IMR-90 (cell line): ENCODE results near the gene NDUFA6. TPM values are rescaled to one million over a fixed set of nuclear protein-coding genes. Genes with fewer than 3 reads are reported as not detected.

Experiments used
- ATAC-seq: fragments of 200-7000 bp; cut with Tn5 transposase; 2 replicates; pipeline ENCODE4 v1.9.1; 2020; ENCODE audit warnings: low read depth, mild to moderate bottlenecking, moderate library complexity
- BruUV-seq: library from RNA; stranded (reverse); fragments of 400-500 nt; replicated peaks from 2 replicates; lab custom pipeline; 2021; lab: Mats Ljungman, UMichigan
- CTCF ChIA-PET: fragments of 300-600 bp; formaldehyde crosslinking; extraction: SDS; loops from one replicate; lab custom pipeline; 2021; ENCODE audit warnings: antibody characterized with exemption; lab: Yijun Ruan, JAX
- POLR2A ChIA-PET: fragments of 300-600 bp; sonication (Branson Sonifier 250); formaldehyde crosslinking; loops from one replicate; lab custom pipeline; 2022; ENCODE audit warnings: antibody characterized with exemption; ENCODE audit not compliant: unreplicated experiment; lab: Charles Lee
- DNase-seq: peaks from one replicate; pipeline ENCODE4 v3.0.0; 2013
- H2AFZ ChIP-seq: replicated peaks from 2 replicates; pipeline ENCODE3; 2013; ENCODE audit warnings: low read length, mild to moderate bottlenecking; ENCODE audit not compliant: poor library complexity
- H2AK5ac ChIP-seq: 2 replicates; pipeline ENCODE4 v1.6.1; 2013; ENCODE audit warnings: low read depth, low read length, inconsistent platforms
- H2AK9ac ChIP-seq: replicated peaks from 2 replicates; pipeline ENCODE3; 2013; ENCODE audit warnings: mild to moderate bottlenecking, low read depth, low read length, moderate library complexity; ENCODE audit not compliant: poor library complexity
- H2BK120ac ChIP-seq: 2 replicates; pipeline ENCODE4 v1.6.1; 2013; ENCODE audit warnings: low read depth, low read length, inconsistent platforms
- H2BK15ac ChIP-seq: 3 replicates; pipeline ENCODE4 v1.6.1; 2013; ENCODE audit warnings: low read depth, low read length, inconsistent platforms
- H2BK20ac ChIP-seq: 2 replicates; pipeline ENCODE4 v1.6.1; 2013; ENCODE audit warnings: low read depth, mild to moderate bottlenecking, inconsistent platforms, low read length, moderate library complexity
- H2BK5ac ChIP-seq: 2 replicates; pipeline ENCODE4 v1.6.1; 2013; ENCODE audit warnings: mild to moderate bottlenecking, low read depth, low read length, inconsistent platforms; ENCODE audit not compliant: poor library complexity, severe bottlenecking
- H3K14ac ChIP-seq: replicated peaks from 2 replicates; pipeline ENCODE4 v1.6.1; 2013; ENCODE audit warnings: low read depth, low read length, inconsistent platforms
- H3K18ac ChIP-seq: 2 replicates; pipeline ENCODE4 v1.6.1; 2013; ENCODE audit warnings: low read depth, low read length, control low read depth
- H3K23ac ChIP-seq: 2 replicates; pipeline ENCODE4 v1.6.1; 2013; ENCODE audit warnings: low read depth, low read length, inconsistent platforms
- H3K27ac ChIP-seq: 2 replicates; pipeline ENCODE4 v1.5.1; 2013; ENCODE audit warnings: mild to moderate bottlenecking, control low read depth, low read length; ENCODE audit not compliant: insufficient read depth
- H3K27me3 ChIP-seq: 2 replicates; pipeline ENCODE4 v1.6.1; 2013; ENCODE audit warnings: low read length; ENCODE audit not compliant: control insufficient read depth, insufficient read depth
- H3K36me3 ChIP-seq: 2 replicates; pipeline ENCODE4 v1.6.1; 2013; ENCODE audit warnings: low read length, mixed read lengths; ENCODE audit not compliant: control insufficient read depth, insufficient read depth
- H3K4ac ChIP-seq: 2 replicates; pipeline ENCODE4 v1.6.1; 2013; ENCODE audit warnings: low read depth, low read length, inconsistent platforms
- H3K4me1 ChIP-seq: 2 replicates; pipeline ENCODE4 v1.6.1; 2013; ENCODE audit warnings: low read length, mixed read lengths; ENCODE audit not compliant: control insufficient read depth, insufficient read depth
- H3K4me2 ChIP-seq: 2 replicates; pipeline ENCODE4 v1.6.1; 2013; ENCODE audit warnings: low read depth, mild to moderate bottlenecking, control low read depth, low read length, moderate library complexity
- H3K4me3 ChIP-seq: 2 replicates; pipeline ENCODE4 v1.5.1; 2013; ENCODE audit warnings: low read depth, mild to moderate bottlenecking, control low read depth, low read length, moderate library complexity; ENCODE audit not compliant: insufficient read depth
- H3K56ac ChIP-seq: 2 replicates; pipeline ENCODE4 v1.6.1; 2013; ENCODE audit warnings: low read length, inconsistent platforms; ENCODE audit not compliant: insufficient read depth; ENCODE audit errors: extremely low read depth
- H3K79me1 ChIP-seq, 2 experiments: 2 replicates each; pipeline ENCODE4 v1.6.1; 2013; ENCODE audit warnings: low read length in 2 of 2, inconsistent platforms in 1 of 2, low read depth in 1 of 2
- H3K9ac ChIP-seq: 2 replicates; pipeline ENCODE4 v1.6.1; 2013; ENCODE audit warnings: low read depth, low read length, control low read depth
- H3K9me1 ChIP-seq: 2 replicates; pipeline ENCODE4 v1.6.1; 2013; ENCODE audit warnings: low read length, inconsistent platforms; ENCODE audit not compliant: insufficient read depth
- H3K9me3 ChIP-seq: 2 replicates; pipeline ENCODE4 v1.6.1; 2013; ENCODE audit warnings: low read length; ENCODE audit not compliant: control insufficient read depth, insufficient read depth
- H4K20me1 ChIP-seq: 2 replicates; pipeline ENCODE4 v1.6.1; 2013; ENCODE audit warnings: low read length, inconsistent platforms; ENCODE audit not compliant: insufficient read depth
- H4K5ac ChIP-seq: 2 replicates; pipeline ENCODE4 v1.6.1; 2013; ENCODE audit warnings: mild to moderate bottlenecking, low read depth, low read length, control low read depth
- H4K8ac ChIP-seq, 2 experiments: 2 replicates each; pipeline ENCODE4 v1.6.1; 2013; ENCODE audit warnings: low read depth in 2 of 2, low read length in 2 of 2, control low read depth in 1 of 2, inconsistent platforms in 1 of 2
- H4K91ac ChIP-seq: 2 replicates; pipeline ENCODE4 v1.6.1; 2013; ENCODE audit warnings: low read depth, low read length, inconsistent platforms; ENCODE audit not compliant: insufficient read depth
- BHLHE40 ChIP-seq: fragments of 150-350 bp; IDR thresholded peaks from 2 replicates; pipeline ENCODE4 v1.6.1; 2016; ENCODE audit warnings: mild to moderate bottlenecking, low read depth, low read length
- FOS ChIP-seq: fragments of 150-350 bp; IDR thresholded peaks from 2 replicates; pipeline ENCODE4 v1.6.1; 2016; ENCODE audit warnings: low read depth, low read length
- POLR2A ChIP-seq: IDR thresholded peaks from 2 replicates; pipeline ENCODE4 v1.6.1; 2012; ENCODE audit warnings: mild to moderate bottlenecking, low read depth, low read length
- WGBS, 2 experiments: methylation state at CpG; one replicate each; pipeline versions ENCODE4 v1.1.5 to v1.1.7; 2013; ENCODE audit warnings: missing lambda C conversion rate in 2 of 2; ENCODE audit not compliant: insufficient read length in 1 of 2; ENCODE audit errors: extremely low coverage in 2 of 2; 5-methylcytosine and 5-hydroxymethylcytosine counted together
- dilution Hi-C: fragments of 300-500 bp; cut with HindIII; formaldehyde crosslinking; loops from one replicate; pipeline ENCODE4 v1.14.3; 2018; ENCODE audit warnings: low sequenced_read_pairs; ENCODE audit not compliant: unreplicated experiment
- in situ Hi-C: fragments of 300-500 bp; cut with MboI; formaldehyde crosslinking; loops from 3 replicates; pipeline ENCODE4 v1.14.3; 2019; ENCODE audit warnings: low sequenced_read_pairs, inconsistent platforms, mixed read lengths
- intact Hi-C: fragments of 100-400 bp; cut with micrococcal nuclease; formaldehyde crosslinking; loops from 2 replicates; pipeline ENCODE4 v1.10.0; 2022
- polyA plus RNA-seq, 3 experiments: library from polyadenylated mRNA; depleted of rRNA; stranded (reverse); fragments of >200 nt; gene quantifications; 2 replicates each; pipeline ENCODE4 v1.2.3, GENCODE V29; 2012; ENCODE audit warnings: low replicate concordance in 1 of 3
- total RNA-seq: library from RNA; depleted of rRNA; stranded (reverse); fragments of >200 nt; gene quantifications from 2 replicates; pipeline ENCODE4 v1.2.3, GENCODE V29; 2012

The NDUFA6 gene
- total and polyA plus RNA-seq, 2 of the 4 experiments (the other 2 are of a cell fraction): 48.8 to 89.0 TPM

DNA sequence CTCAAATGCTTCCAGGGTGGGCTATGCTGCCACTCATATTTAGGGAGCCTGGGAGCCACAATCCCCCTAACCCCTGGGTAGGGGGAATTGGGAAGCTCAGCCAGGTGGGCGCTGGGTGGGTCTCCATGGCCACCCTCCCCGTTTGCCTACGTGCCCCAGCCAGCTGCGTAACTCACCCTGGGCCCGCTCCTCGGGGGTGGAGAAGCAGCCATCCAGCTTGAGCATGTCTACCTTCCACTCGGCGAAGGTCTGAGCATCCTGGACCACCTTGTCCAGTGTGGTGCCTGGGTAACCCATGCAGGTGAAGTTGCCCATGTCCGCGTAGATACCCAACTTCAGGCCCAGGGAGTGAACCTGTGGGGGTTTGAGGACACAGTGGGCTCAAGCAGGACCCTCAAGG lies 23.6 kb downstream of the NDUFA6 start:
- Histone ChIP-seq H3K27me3 (no peaks in the 10 kb centered on the region), H4K5ac (no peak overlapping the region), H3K56ac (no peak overlapping the region), H2BK20ac (no peak overlapping the region), H3K9me3 (no peaks in the 10 kb centered on the region), H3K18ac (no peak overlapping the region), H4K91ac (no peak overlapping the region), H3K9ac (no peak overlapping the region), H2BK15ac (no peak overlapping the region), H4K8ac (no peak overlapping the region), H3K4me2 (no peak overlapping the region), H3K9me1 (0 out of 2 replicates have a peak, but pooled peaks cover 5% of the 10 kb centered on the region), H2BK120ac (no peak overlapping the region), H3K36me3 (peaks cover 21% of the 10 kb centered on the region), H3K14ac (no peak overlapping the region), H3K4me1 (peaks cover 3% of the 10 kb centered on the region), H2BK5ac (no peak overlapping the region), H3K4me3 (no peak overlapping the region), H3K79me1 (peaks cover 0 to 32% of the 10 kb centered on the region in 2 experiments; a peak in 3 of 4 replicates), H4K20me1 (0 out of 2 replicates have a peak, but pooled peaks cover 4% of the 10 kb centered on the region), H2AK5ac (no peak overlapping the region), H3K23ac (no peak overlapping the region), H2AFZ (no peak overlapping the region), H3K4ac (no peak overlapping the region), H3K27ac (no peak overlapping the region), H2AK9ac (no peak overlapping the region)
- dilution Hi-C loops (no loop called here), in situ Hi-C loops (no loop called here), intact Hi-C loops (no loop called here)
- POLR2A ChIA-PET: no interaction called here
- DNase-seq (no peak), ATAC-seq (no peak)
- 98% methylated on average over 8 of the region's 10 CpGs; no CpG with 5 or more reads in 1 of the 2 experiments for WGBS, 2 experiments
- CTCF ChIA-PET: no interaction called here
- TF ChIP-seq FOS (no peak), POLR2A (no peak), BHLHE40 (no peak)
- no TSS peak for BruUV-seq
